Mammary epithelial cell (primary cell): Measurements from ENCODE around the gene DNPH1.

Experiments used
- CTCF ChIP-seq, 2 donors: IDR thresholded peaks in 1 of 2; conservative IDR thresholded peaks in 1 of 2; 2 replicates each; pipeline ENCODE4 v1.5.1; 2011 to 2012; ENCODE audit warnings: inconsistent platforms in 2 of 2, low read length in 2 of 2, mild to moderate bottlenecking in 2 of 2, control low read depth in 1 of 2, low read depth in 1 of 2; ENCODE audit not compliant: insufficient read depth in 1 of 2; ENCODE audit errors: extremely low read depth in 1 of 2
- EZH2 ChIP-seq: IDR thresholded peaks from 2 replicates; pipeline ENCODE4 v1.6.1; 2012; ENCODE audit warnings: low read length, inconsistent platforms, borderline replicate concordance

DNA sequence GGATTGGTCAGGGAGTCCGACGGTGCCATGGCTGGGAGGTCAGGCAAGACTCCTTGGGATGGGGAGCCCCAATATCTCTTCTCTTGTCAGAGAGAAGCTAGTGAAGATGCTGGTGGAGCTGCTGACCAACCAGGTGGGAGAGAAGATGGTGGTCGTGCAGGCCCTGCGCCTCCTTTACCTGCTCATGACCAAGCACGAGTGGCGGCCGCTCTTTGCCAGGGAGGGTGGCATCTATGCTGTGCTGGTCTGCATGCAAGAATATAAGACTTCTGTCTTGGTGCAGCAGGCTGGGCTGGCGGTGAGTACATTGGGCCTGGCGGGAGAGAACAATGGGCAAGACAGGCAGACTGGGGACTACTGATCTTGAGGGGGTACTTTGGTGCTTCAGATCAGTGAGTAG lies 36.4 kb downstream of the DNPH1 start:
- TF ChIP-seq CTCF (conservative IDR thresholded peaks at IDR 0.05 in 1 of 2, IDR thresholded peaks at IDR 0.05 in 1 of 2; ENCODE audit: extremely low read depth in 1 of 2, insufficient read depth in 1 of 2, low read depth in 1 of 2, low read length in 2 of 2): no peak
- TF ChIP-seq EZH2: no peak
